PC-9 (cell line): ENCODE results near the gene BICRAL. TPM values are rescaled to one million over a fixed set of nuclear protein-coding genes. Genes with fewer than 3 reads are reported as not detected.
"Not testable (repeated sequence)": the region's sequence is repeated elsewhere in the genome, so short reads cannot be mapped to it uniquely, and the experiment has no call there.

Source experiments
- BruUV-seq: library from RNA; stranded (reverse); fragments of 400-500 nt; replicated peaks from 2 replicates; lab custom pipeline; 2021; lab: Mats Ljungman, UMichigan
- CTCF ChIA-PET: fragments of 300-600 bp; sonication (Branson Sonifier 250); formaldehyde crosslinking; loops from one replicate; lab custom pipeline; 2022; ENCODE audit warnings: antibody characterized with exemption; lab: Charles Lee
- POLR2A ChIA-PET: fragments of 300-600 bp; sonication (Branson Sonifier 250); formaldehyde crosslinking; loops from one replicate; lab custom pipeline; 2022; ENCODE audit warnings: antibody characterized with exemption; ENCODE audit not compliant: unreplicated experiment; lab: Charles Lee
- DNase-seq, 2 experiments: peaks; one replicate each; pipeline versions ENCODE4 v3.0.0 to v3.0.0-alpha.2; 2015 to 2022; ENCODE audit warnings: mixed read lengths in 1 of 2
- H2AFZ ChIP-seq: fragments of 200-600 bp; sonication (generic); 2 replicates; pipeline ENCODE4 v1.8.1; 2017; ENCODE audit warnings: antibody characterized with exemption
- H3F3A ChIP-seq: fragments of 200-600 bp; sonication (generic); 2 replicates; pipeline ENCODE4 v1.8.1; 2017; ENCODE audit warnings: antibody characterized with exemption, mild to moderate bottlenecking, low read depth; ENCODE audit not compliant: insufficient read depth
- H3K27ac ChIP-seq: fragments of 200-600 bp; sonication (generic); 2 replicates; pipeline ENCODE4 v1.6.1; 2016; ENCODE audit warnings: mixed run types
- H3K27me3 ChIP-seq: fragments of 200-600 bp; sonication (generic); 2 replicates; pipeline ENCODE4 v1.6.1; 2016; ENCODE audit warnings: low read depth, mixed run types; ENCODE audit not compliant: insufficient read depth
- H3K36me3 ChIP-seq: fragments of 200-600 bp; sonication (generic); 2 replicates; pipeline ENCODE4 v1.6.1; 2016; ENCODE audit warnings: low read depth, mixed run types
- H3K4me1 ChIP-seq: fragments of 200-600 bp; sonication (generic); replicated peaks from 2 replicates; pipeline ENCODE4 v1.6.1; 2016; ENCODE audit warnings: mixed run types; ENCODE audit not compliant: insufficient read depth
- H3K4me2 ChIP-seq: fragments of 200-600 bp; sonication (generic); 2 replicates; pipeline ENCODE4 v1.6.1; 2017; ENCODE audit warnings: mixed run types
- H3K4me3 ChIP-seq: fragments of 200-600 bp; sonication (generic); 2 replicates; pipeline ENCODE4 v1.6.1; 2016; ENCODE audit warnings: mixed run types
- H3K79me2 ChIP-seq: fragments of 200-600 bp; sonication (generic); 2 replicates; pipeline ENCODE4 v1.6.1; 2017; ENCODE audit warnings: low read depth, mixed run types
- H3K9me2 ChIP-seq: fragments of 200-600 bp; sonication (generic); 2 replicates; pipeline ENCODE4 v1.8.1; 2017; ENCODE audit warnings: mild to moderate bottlenecking; ENCODE audit not compliant: insufficient read depth
- H3K9me3 ChIP-seq: fragments of 200-600 bp; sonication (generic); 2 replicates; pipeline ENCODE4 v1.8.1; 2016; ENCODE audit warnings: low read depth; ENCODE audit not compliant: insufficient read depth
- H4K20me1 ChIP-seq: fragments of 200-600 bp; sonication (generic); 2 replicates; pipeline ENCODE4 v1.8.1; 2017; ENCODE audit not compliant: insufficient read depth
- EZH2 ChIP-seq: fragments of 200-600 bp; sonication (generic); IDR thresholded peaks from 2 replicates; pipeline ENCODE4 v1.8.0; 2017; ENCODE audit warnings: antibody characterized with exemption, low read depth
- intact Hi-C: fragments of 100-400 bp; cut with micrococcal nuclease; formaldehyde crosslinking; loops from one replicate; pipeline ENCODE4 v1.10.0; 2022; ENCODE audit not compliant: unreplicated experiment
- total RNA-seq: library from RNA; stranded (reverse); gene quantifications from 2 replicates; pipeline ENCODE4 v1.2.3, GENCODE V29; 2021
- TF ChIP-seq, protein P1 (sequence below): fragments of 200-600 bp; sonication (generic); conservative IDR thresholded peaks from 2 replicates; pipeline ENCODE4 v1.6.1; 2017; ENCODE audit warnings: mixed run types, antibody characterized with exemption, mild to moderate bottlenecking, moderate library complexity

The BICRAL gene
- total RNA-seq, 1 experiment from 2014 or later = 12.9 TPM

DNA sequence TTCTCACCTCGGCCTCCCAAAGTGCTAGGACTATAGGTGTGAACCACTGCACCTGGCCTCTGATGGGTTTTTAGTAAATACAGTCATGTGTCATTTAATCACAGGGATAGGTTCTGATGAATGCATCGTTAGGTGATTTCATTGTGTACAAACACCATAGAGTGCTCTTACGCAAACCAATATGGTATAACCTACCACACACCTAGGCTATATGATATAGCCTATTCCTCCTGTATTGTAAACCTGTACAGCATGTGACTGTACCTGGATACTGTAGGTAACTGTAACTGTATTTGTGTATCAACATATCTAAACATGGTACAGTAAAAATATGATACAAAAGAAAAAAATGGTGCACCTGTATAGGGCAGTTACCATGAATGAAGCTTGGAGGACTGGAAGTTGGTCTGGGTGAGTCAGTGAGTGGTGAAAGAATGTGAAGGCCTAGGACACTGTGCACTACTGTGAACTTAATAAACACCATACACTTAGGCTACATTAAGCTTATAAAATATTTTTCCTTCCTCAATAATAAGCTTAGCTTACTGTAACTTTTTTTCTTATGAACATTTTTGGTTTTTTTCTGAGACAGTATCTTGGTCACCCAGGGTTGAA is 10.0 kb downstream of the BICRAL start:
- Histone ChIP-seq H3K9me3 (no peaks in the 10 kb centered on the region), H3K79me2 (peaks cover 14% of the 10 kb centered on the region), H3K4me2 (no peak overlapping the region), H3K4me3 (no peak overlapping the region), H3K4me1 (no peaks in the 10 kb centered on the region), H4K20me1 (peaks cover 14% of the 10 kb centered on the region; the same call in 1 of the 2 replicates), H3K27me3 (no peaks in the 10 kb centered on the region), H3K36me3 (no peaks in the 10 kb centered on the region), H2AFZ (no peak overlapping the region), H3K27ac (no peak overlapping the region), H3F3A (peaks cover 48% of the 10 kb centered on the region), H3K9me2 (no peaks in the 10 kb centered on the region)
- TF ChIP-seq, protein P1, sequence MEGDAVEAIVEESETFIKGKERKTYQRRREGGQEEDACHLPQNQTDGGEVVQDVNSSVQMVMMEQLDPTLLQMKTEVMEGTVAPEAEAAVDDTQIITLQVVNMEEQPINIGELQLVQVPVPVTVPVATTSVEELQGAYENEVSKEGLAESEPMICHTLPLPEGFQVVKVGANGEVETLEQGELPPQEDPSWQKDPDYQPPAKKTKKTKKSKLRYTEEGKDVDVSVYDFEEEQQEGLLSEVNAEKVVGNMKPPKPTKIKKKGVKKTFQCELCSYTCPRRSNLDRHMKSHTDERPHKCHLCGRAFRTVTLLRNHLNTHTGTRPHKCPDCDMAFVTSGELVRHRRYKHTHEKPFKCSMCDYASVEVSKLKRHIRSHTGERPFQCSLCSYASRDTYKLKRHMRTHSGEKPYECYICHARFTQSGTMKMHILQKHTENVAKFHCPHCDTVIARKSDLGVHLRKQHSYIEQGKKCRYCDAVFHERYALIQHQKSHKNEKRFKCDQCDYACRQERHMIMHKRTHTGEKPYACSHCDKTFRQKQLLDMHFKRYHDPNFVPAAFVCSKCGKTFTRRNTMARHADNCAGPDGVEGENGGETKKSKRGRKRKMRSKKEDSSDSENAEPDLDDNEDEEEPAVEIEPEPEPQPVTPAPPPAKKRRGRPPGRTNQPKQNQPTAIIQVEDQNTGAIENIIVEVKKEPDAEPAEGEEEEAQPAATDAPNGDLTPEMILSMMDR = no peak
- TF ChIP-seq EZH2 = no peak
- no TSS peak for BruUV-seq
- POLR2A ChIA-PET = interaction anchor here (0.6 kb wide), 1 partner anchor 100 kb away, joined by 4 read pairs; no protein-coding TSS in a partner anchor
- DNase-seq = no peak
- intact Hi-C loops = no loop called here
- CTCF ChIA-PET = no interaction called here

DNA sequence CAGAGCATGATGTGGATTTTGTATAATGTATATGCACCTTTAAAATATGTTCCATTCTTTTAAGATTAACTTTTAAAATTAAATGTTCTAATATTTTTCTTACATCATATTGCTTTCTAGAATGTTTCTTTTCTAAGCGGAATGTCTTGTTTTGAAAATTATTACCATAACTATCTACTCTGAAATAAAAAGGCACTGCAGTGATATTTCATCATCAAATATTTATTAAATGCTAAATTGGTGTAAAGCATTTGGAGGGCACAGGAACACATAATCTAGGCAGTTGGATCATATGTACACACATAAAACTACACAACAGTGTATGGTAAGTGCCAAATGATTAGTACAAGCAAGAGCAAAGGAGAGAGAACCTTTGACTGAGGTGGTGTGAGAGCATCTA is 13.8 kb downstream of the BICRAL start:
- H4K20me1 ChIP-seq = peaks cover 7% of the 10 kb centered on the region; the same call in 1 of the 2 replicates
- no peak for TF ChIP-seq EZH2
- TF ChIP-seq, protein P1 = no peak
- no TSS peak for BruUV-seq
- ChIA-PET POLR2A (no interaction called here), CTCF (no interaction called here)
- H3F3A ChIP-seq = peaks cover 34% of the 10 kb centered on the region; the same call in 1 of the 2 replicates
- H3K4me1 ChIP-seq = no peaks in the 10 kb centered on the region
- no peaks in the 10 kb centered on the region for H3K27me3 ChIP-seq
- H3K36me3 ChIP-seq = no peaks in the 10 kb centered on the region
- no peaks in the 10 kb centered on the region for H3K79me2 ChIP-seq
- intact Hi-C loops = no loop called here
- H3K4me3 ChIP-seq = no peak overlapping the region
- no peak overlapping the region for H3K4me2 ChIP-seq
- H3K9me3 ChIP-seq = no peaks in the 10 kb centered on the region
- H3K9me2 ChIP-seq = no peaks in the 10 kb centered on the region
- H3K27ac ChIP-seq = no peak overlapping the region
- H2AFZ ChIP-seq = no peak overlapping the region
- DNase-seq = no peak

- H2AFZ ChIP-seq = no peak overlapping the region
- no peak overlapping the region for H3K27ac ChIP-seq
- H3K4me3 ChIP-seq = no peak overlapping the region
- H3K79me2 ChIP-seq = no peaks in the 10 kb centered on the region
- H3K36me3 ChIP-seq = no peaks in the 10 kb centered on the region
- ChIA-PET CTCF (no interaction called here), POLR2A (no interaction called here)
- H3K4me1 ChIP-seq = no peaks in the 10 kb centered on the region
- no peak for DNase-seq
- no peaks in the 10 kb centered on the region for H3K9me2 ChIP-seq
- intact Hi-C loops = no loop called here
- H4K20me1 ChIP-seq = peaks cover 7% of the 10 kb centered on the region; the same call in 1 of the 2 replicates
- no peaks in the 10 kb centered on the region for H3K9me3 ChIP-seq
- peaks cover 29% of the 10 kb centered on the region; the same call in 1 of the 2 replicates for H3F3A ChIP-seq
- TF ChIP-seq EZH2 = no peak
- TF ChIP-seq, protein P1 = no peak
- no peaks in the 10 kb centered on the region for H3K27me3 ChIP-seq
- no TSS peak for BruUV-seq
- no peak overlapping the region for H3K4me2 ChIP-seq
Measured at GRCh38 chr6:42796171-42796570, 14.3 kb downstream of the BICRAL start.

DNA sequence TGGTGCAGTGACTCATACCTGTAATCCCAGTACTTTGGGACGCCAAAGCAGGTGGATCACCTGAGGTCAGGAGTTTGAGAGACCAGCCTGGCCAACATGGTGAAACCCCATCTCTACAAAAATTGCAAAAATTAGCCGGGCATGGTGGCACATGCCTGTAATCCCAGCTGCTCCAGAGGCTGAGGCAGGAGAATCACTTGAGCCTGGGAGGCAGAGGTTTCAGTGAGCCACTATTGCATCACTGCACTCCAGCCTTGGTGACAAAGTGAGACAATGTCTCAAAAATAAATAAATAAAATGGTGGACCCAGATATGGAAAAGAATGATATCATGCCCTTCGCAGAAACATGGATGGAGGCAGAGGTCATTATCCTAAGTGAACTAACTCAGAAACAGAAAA is 15.8 kb downstream of the BICRAL start:
- H3K4me1 ChIP-seq, H3K9me2 ChIP-seq, POLR2A ChIA-PET, H2AFZ ChIP-seq, H3K4me3 ChIP-seq, H4K20me1 ChIP-seq, H3K27me3 ChIP-seq, BruUV-seq, DNase-seq, H3K79me2 ChIP-seq, H3K4me2 ChIP-seq, H3K36me3 ChIP-seq, H3K9me3 ChIP-seq, H3K27ac ChIP-seq, intact Hi-C loops, CTCF ChIA-PET: not testable (repeated sequence)
- H3F3A ChIP-seq = peaks cover 16% of the 10 kb centered on the region; the same call in 1 of the 2 replicates
